BJ (cell line): Measurements from ENCODE around the gene MEGF8. TPM values are rescaled to one million over a fixed set of nuclear protein-coding genes. Genes with fewer than 3 reads are reported as not detected.

Source experiments
- CTCF ChIA-PET: fragments of 350-600 bp; formaldehyde crosslinking; extraction: SDS; loops from one replicate; lab custom pipeline; 2021; ENCODE audit warnings: antibody characterized with exemption, inconsistent platforms; lab: Yijun Ruan, JAX
- POLR2A ChIA-PET: fragments of 300-600 bp; sonication (Branson Sonifier 250); formaldehyde crosslinking; extraction: SDS; loops from one replicate; lab custom pipeline; 2021; ENCODE audit warnings: antibody characterized with exemption; lab: Charles Lee
- DNase-seq: peaks from one replicate; pipeline ENCODE4 v3.0.0-alpha.2; 2011; ENCODE audit warnings: low read depth
- H3K27me3 ChIP-seq: 2 replicates; pipeline ENCODE4 v1.6.0; 2011; ENCODE audit warnings: low read length; ENCODE audit not compliant: control insufficient read depth, insufficient read depth
- H3K36me3 ChIP-seq: 2 replicates; pipeline ENCODE4 v1.5.1; 2011; ENCODE audit warnings: low read length; ENCODE audit not compliant: control insufficient read depth, insufficient read depth
- H3K4me3 ChIP-seq: 2 replicates; pipeline ENCODE4 v1.5.1; 2011; ENCODE audit warnings: low read depth, mild to moderate bottlenecking, control low read depth, low read length
- CTCF ChIP-seq: IDR thresholded peaks from 2 replicates; pipeline ENCODE4 v1.5.1; 2011; ENCODE audit warnings: low read depth, mild to moderate bottlenecking, control low read depth, inconsistent platforms, low read length, moderate library complexity; ENCODE audit not compliant: insufficient read depth
- polyA plus RNA-seq: library from polyadenylated mRNA; depleted of rRNA; stranded (reverse); fragments of >200 nt; gene quantifications from 2 replicates; pipeline ENCODE4 v1.2.3, GENCODE V29; 2011

Gene MEGF8
- polyA plus RNA-seq, 1 experiment: 9.6 TPM

GRCh38 chr19:42284066-42284501 lies 41.4 kb upstream of the MEGF8 start:
- Histone ChIP-seq H3K36me3 (peaks cover 22% of the 10 kb centered on the region), H3K27me3 (no peaks in the 10 kb centered on the region), H3K4me3 (peak overlapping the region; percentile 66)
- ChIA-PET CTCF (interaction anchor here (0.6 to 2.0 kb wide), 6 partner anchors 12 to 151 kb away, joined by 3 to 11 read pairs (median 4); partner anchors contain the start of gene GSK3A), POLR2A (no interaction called here)
- TF ChIP-seq CTCF: no peak
- DNase-seq: no peak

GRCh38 chr19:42284591-42285341 lies 40.7 kb upstream of the MEGF8 start:
- H3K27me3 ChIP-seq: no peaks in the 10 kb centered on the region
- no peak for DNase-seq
- ChIA-PET CTCF (interaction anchor here (1.0 to 2.2 kb wide), 6 partner anchors 10 to 68 kb away, joined by 3 to 11 read pairs (median 4); partner anchors contain the start of gene GSK3A), POLR2A (no interaction called here)
- peaks cover 28% of the 10 kb centered on the region for H3K36me3 ChIP-seq
- H3K4me3 ChIP-seq: peak overlapping the region; percentile 66
- TF ChIP-seq CTCF: no peak

- ChIA-PET POLR2A (no interaction called here), CTCF (interaction anchor here (1.0 to 2.2 kb wide), 5 partner anchors 10 to 69 kb away, joined by 3 to 11 read pairs (median 4); partner anchors contain the start of gene GSK3A)
- no peak for DNase-seq
- Histone ChIP-seq H3K4me3 (peak overlapping the region; percentile 66; the same call in 1 of the 2 replicates), H3K36me3 (peaks cover 34% of the 10 kb centered on the region), H3K27me3 (no peaks in the 10 kb centered on the region)
- no peak for TF ChIP-seq CTCF
These were observed 39.9 kb upstream of the MEGF8 start for GRCh38 chr19:42285541-42285941.

GRCh38 chr19:42285988-42286348 lies 39.5 kb upstream of the MEGF8 start:
- ChIA-PET POLR2A (no interaction called here), CTCF (interaction anchor here (0.9 to 2.2 kb wide), 3 partner anchors 9 to 41 kb away, joined by 4 to 10 read pairs (median 5); no protein-coding TSS in a partner anchor)
- TF ChIP-seq CTCF: no peak
- Histone ChIP-seq H3K4me3 (peak overlapping the region; percentile 66; the same call in 1 of the 2 replicates), H3K36me3 (peaks cover 39% of the 10 kb centered on the region), H3K27me3 (no peaks in the 10 kb centered on the region)
- no peak for DNase-seq

GRCh38 chr19:42286349-42287016 lies 39.0 kb upstream of the MEGF8 start:
- no peaks in the 10 kb centered on the region for H3K27me3 ChIP-seq
- no peak for DNase-seq
- H3K4me3 ChIP-seq: no peak overlapping the region
- ChIA-PET POLR2A (no interaction called here), CTCF (interaction anchor here (0.9 to 4.2 kb wide), 3 partner anchors 9 to 40 kb away, joined by 4 to 18 read pairs (median 5); no protein-coding TSS in a partner anchor)
- peaks cover 41% of the 10 kb centered on the region for H3K36me3 ChIP-seq
- no peak for TF ChIP-seq CTCF
